ENCODE measurements around the gene DDIT3. TPM values are rescaled to one million over a fixed set of nuclear protein-coding genes. Genes with fewer than 3 reads are reported as not detected.
"Not testable (repeated sequence)": the region's sequence is repeated elsewhere in the genome, so short reads cannot be mapped to it uniquely, and the experiment has no call there.

Gene DDIT3
- total and polyA plus RNA-seq, 2 experiments from 2014 or later = 33.8 to 44.2 TPM

- H3K27me3 ChIP-seq = no peaks in the 10 kb centered on the region
- H3K4me1 ChIP-seq (ENCODE audit: low read depth) = no peaks in the 10 kb centered on the region
- H3K36me3 ChIP-seq = peaks cover 27% of the 10 kb centered on the region
- DNase-seq (ENCODE audit: low read depth in 1 of 2, low spot score in 1 of 2) = no peak
- TF ChIP-seq CTCF (IDR thresholded peaks at IDR 0.05; ENCODE audit: low read depth, low read length) = no peak
- H3K9me3 ChIP-seq (ENCODE audit: low read depth) = no peaks in the 10 kb centered on the region
- no peak overlapping the region for H3K27ac ChIP-seq
- no peak overlapping the region for H3K4me3 ChIP-seq
Observed at GRCh38 chr12:57498571-57498970, 21.7 kb downstream of the DDIT3 start.

GRCh38 chr12:57498132-57498502 is 22.2 kb downstream of the DDIT3 start:
- peak; percentile 5 for TF ChIP-seq CTCF (IDR thresholded peaks at IDR 0.05; ENCODE audit: low read depth, low read length)
- Histone ChIP-seq H3K27me3 (no peaks in the 10 kb centered on the region), H3K4me1 (ENCODE audit: low read depth) (no peaks in the 10 kb centered on the region), H3K9me3 (ENCODE audit: low read depth) (no peaks in the 10 kb centered on the region), H3K27ac (no peak overlapping the region), H3K4me3 (no peak overlapping the region), H3K36me3 (peaks cover 24% of the 10 kb centered on the region)
- no peak for DNase-seq (ENCODE audit: low read depth in 1 of 2, low spot score in 1 of 2)

- TF ChIP-seq CTCF (IDR thresholded peaks at IDR 0.05; ENCODE audit: low read depth, low read length) = no peak
- Histone ChIP-seq H3K4me3 (no peak overlapping the region), H3K9me3 (ENCODE audit: low read depth) (no peaks in the 10 kb centered on the region), H3K4me1 (ENCODE audit: low read depth) (no peaks in the 10 kb centered on the region), H3K36me3 (peaks cover 29% of the 10 kb centered on the region), H3K27ac (no peak overlapping the region), H3K27me3 (no peaks in the 10 kb centered on the region)
- no peak for DNase-seq (ENCODE audit: low read depth in 1 of 2, low spot score in 1 of 2)
Observed at GRCh38 chr12:57497223-57498131, 22.8 kb downstream of the DDIT3 start.

GRCh38 chr12:57496822-57497221 is 23.5 kb downstream of the DDIT3 start:
- Histone ChIP-seq H3K27me3 (no peaks in the 10 kb centered on the region), H3K4me3 (no peak overlapping the region), H3K9me3 (ENCODE audit: low read depth) (no peaks in the 10 kb centered on the region), H3K27ac (no peak overlapping the region), H3K36me3 (peaks cover 27% of the 10 kb centered on the region), H3K4me1 (ENCODE audit: low read depth) (no peaks in the 10 kb centered on the region)
- DNase-seq (ENCODE audit: low read depth in 1 of 2, low spot score in 1 of 2) = no peak
- no peak for TF ChIP-seq CTCF (IDR thresholded peaks at IDR 0.05; ENCODE audit: low read depth, low read length)

GRCh38 chr12:57495051-57495701 is 25.1 kb downstream of the DDIT3 start:
- not testable (repeated sequence) for H3K4me3 ChIP-seq; H3K27me3 ChIP-seq; H3K27ac ChIP-seq; H3K4me1 ChIP-seq (ENCODE audit: low read depth); DNase-seq (ENCODE audit: low read depth in 1 of 2, low spot score in 1 of 2); H3K9me3 ChIP-seq (ENCODE audit: low read depth)
- H3K36me3 ChIP-seq = peaks cover 31% of the 10 kb centered on the region

Measured in cardiac muscle cell (in vitro differentiated cells and primary cell).